ENCODE measurements around the gene GAK.

Gene GAK

DNA sequence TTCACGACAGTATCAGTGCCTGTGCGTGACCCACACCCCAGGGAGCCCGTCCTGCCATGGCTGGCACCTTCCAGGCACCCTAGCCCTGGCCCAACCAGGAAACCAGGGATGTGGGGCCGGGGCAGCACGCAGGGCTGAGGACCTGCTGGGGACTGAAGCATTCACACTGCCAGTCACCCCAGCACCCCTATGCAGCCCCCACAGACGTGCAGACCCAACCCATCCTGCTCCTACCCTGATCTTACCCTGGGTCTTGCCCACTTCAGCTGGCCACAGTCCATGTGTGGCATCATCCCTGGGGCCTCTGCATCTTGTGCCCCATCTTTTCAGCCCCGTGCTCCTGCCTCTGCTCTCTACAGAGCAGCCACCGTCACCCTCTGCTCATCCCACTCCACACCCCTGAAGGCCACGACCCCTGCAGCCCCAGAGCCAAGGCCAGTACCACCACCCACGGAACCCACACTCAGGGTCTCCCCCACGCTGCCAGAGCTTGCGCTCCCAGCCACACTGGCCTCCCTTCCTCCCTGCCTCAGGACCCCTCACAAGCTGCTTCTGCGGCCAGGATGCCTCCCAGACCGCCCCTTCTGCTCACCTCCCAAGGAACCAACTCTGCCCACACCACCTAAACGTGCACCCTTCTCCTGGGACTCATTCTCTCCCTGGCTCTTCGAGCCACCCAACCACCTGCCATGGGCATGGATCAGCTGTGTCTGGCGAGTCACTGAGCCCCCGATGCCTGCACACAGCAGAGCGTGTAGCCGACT is 25.6 kb downstream of the GAK start:
- no peak for DNase-seq

DNA sequence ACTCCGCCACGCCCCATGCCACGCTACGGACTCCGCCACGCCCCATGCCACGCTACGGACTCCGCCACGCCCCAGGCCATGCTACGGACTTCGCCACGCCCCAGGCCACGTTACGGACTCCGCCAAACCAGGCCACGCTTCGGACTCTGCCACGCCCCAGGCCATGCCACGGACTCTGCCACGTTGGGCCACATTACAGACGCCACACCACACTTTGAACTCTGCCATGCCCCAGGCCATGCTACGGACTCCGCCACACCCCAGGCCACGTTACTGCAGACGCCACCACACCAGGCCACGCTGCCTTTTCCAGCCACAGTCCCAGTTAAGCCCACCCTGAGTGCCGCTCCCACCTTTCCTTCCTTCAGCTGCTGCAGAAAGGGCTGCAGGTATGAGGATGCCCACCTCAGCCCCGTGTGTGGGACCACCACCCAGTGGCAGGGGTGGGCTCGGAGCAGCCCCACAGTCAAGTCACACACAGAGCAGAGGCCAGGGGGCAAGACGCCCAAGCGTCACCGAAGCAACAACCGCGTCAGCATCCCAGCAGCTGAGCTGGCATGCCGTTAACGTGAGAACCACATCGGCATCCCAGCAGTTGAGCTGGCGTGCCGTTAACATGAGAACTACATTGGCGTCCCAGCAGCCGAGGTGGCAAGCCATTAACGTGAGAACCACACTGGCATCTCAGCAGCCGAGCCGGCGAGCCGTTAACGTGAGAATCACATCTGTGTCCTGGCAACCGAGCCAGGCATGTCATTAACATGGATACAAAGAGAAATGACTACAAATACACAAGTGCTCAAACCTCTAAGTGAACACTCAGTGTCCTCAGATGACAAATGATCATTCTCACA is 26.4 kb downstream of the GAK start:
- DNase-seq: no peak

DNA sequence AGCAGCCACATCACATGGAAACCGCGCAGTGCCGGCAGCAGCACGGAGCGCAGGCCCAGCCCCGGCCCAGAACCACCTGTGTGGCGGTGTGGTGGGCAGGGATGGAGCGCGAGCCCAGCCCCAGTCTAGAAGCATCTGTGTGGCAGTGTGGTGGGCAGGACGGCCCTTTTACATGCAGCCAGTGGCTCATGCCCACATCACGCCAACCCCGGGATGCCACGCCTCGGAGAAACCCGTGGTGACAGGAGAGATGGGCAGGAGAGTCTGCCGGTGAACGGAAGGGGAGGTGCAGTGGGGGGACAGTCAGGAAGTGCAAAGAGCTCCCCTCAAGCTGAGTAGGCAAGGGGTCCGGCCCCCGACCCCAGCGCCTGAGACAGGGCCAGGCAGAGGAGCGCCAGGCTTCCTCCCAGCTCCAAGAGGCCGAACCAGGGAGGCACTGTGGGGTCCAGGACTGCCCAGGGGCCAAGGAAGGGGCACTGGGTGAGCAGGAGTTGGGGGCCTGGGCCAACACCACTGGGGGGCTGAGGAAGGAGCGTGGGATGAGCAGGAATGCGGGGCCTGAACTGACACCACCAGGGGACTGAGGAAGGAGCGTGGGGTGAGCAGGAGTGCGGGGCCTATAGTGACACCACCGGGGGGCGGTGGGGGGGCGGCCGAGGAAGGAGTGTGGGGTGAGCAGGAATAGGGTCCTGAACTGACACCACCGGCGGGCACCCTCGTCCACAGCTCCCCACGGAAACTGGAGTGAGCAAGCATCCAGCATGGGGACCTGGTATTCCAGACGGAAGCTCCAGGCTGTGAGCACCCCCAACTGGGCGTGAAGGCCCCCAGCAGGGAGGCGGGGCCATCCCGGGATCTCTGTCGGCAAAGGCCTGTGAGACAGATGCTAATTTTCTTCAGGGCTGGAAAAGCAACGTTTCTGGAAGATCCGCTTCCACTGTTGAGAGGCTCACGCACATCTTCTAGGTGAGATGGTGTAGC is 28.8 kb downstream of the GAK start:
- no peak for DNase-seq

DNA sequence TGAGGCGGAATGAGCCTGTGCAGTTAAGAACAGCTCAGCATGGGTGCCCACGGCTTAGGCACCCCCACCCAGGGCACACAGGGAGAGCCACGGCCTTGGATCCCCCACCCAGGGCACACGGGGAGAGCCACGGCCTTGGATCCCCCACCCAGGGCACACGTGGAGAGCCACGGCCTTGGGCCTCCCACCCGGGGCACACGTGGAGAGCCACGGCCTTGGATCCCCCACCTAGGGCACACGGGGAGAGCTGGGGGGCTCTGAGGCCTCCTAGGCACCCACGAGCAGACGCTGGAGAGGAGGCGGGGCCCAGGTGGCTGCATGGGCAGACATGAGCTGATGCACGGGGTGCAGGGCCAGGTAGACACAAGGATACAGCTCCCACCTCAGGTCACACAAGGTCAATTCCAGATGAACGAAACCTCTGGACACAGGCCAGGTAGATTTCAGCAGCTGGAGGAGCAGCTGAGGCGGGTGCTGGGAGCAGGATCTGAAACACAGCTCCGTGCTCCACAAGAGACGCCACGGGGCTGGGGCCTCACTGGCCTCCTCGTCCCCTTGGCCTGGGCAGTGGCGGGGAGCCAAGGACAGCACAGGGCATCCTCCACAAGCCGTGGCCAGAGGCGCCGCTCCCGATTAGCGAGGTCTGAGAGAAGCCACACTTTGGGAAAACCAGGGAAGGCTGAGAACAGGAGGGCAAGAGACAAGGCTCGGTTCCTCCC is 30.8 kb downstream of the GAK start:
- no peak for DNase-seq

DNA sequence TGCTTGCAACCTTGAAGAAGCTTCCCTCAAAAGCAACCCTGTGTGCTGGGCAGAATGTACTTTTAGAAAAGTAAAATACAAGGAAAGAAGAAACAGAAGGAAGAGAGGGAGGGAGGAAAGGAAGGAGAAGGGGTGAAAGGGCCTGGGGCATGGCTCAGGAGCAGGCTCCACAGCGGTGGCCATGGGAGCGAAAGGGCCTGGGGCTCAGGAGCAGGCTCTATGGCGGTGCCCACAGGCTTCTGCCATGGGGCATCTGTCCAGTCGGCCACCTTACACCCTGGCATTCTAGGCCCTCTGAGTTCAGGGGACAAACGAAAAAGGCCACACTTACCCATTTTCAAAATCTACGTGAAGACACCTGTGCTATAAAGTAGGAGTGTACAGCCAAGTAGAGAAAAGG is 31.4 kb downstream of the GAK start:
- no peak for DNase-seq

DNA sequence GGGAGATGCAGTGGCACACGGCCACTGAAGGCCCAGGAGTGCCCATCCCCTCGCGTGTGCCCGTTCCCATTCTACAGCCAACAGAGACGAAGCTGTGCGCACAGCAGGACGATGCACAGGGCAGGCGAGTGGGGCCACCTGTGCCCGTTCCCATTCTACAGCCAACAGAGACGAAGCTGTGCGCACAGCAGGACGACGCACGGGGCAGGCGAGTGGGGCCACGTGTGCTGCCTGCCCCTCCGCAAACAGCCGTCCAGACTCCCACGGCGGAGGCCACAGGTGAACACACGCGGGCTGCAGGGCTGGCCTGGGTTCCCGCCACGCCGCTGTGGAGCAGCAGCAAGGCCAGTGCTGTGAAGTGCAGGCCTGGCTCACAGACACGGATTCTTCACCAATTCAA is 32.0 kb downstream of the GAK start:
- DNase-seq: no peak

DNA sequence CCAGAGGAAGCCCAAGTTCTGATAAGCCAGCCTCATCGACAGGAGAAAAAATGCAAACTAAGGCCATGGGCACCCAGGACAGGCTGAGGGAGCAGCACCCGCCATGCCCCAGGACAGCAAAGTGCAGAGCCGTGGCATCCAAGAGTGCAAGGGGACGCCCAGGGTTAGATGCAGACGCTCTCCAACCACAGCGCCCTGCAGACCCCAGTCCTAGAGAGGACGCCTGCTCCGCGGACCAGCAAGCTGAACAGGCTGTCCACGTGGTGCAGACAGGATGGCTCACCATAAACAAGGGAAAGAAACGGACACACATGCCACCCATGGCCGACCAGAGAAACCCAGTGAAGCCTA is 32.6 kb downstream of the GAK start:
- DNase-seq: no peak

DNA sequence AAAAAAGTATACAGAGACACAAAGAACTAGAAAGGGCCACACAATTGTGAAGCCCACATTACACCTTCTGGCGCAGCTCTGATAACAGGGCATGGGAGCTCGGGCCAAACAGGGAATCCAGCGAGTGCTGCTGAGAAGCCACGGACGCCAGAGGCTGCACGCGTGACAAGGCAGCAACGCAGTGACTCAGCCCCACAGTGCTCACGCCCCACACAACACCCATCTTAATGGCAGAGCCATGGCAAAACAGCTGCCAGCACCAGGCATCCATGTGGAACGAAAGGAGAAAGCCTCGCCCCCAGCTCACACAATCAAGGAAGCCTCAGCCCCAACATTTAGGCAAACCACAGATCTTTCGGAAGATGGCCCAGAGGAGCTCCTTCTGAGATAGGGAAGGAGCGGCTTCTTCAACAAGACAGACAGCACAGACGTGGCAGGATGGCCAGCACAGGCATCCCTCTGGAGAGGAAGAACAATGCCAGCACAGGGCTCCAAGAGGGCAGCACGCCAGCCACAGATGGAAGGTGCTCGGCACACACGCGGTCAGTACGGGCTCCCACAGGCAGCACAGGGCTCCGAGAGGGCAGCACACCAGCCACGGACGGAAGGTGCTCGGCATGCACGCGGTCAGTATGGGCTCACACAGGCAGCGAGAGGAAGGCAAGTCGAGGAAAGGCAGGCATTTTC is 33.1 kb downstream of the GAK start:
- DNase-seq: no peak

DNA sequence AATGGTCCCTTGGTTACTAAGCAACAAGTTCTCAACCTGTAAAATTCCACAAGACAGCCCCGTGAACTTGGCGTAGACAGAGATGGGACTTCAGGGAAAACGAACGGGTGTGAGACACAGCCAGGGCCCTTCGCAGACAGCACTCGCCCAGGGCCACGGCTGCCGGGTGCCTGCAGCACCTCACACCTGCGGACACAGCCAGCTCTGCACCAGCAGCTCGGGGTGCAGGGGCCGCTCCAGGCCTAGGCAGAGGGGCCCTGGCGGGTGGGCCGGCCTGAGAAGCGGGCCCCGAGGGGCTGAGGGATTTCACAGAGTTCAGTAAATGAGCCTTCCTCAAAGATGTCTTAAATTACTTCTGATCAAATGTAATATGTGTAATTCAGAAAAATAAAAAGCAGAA is 34.0 kb downstream of the GAK start:
- DNase-seq: no peak

DNA sequence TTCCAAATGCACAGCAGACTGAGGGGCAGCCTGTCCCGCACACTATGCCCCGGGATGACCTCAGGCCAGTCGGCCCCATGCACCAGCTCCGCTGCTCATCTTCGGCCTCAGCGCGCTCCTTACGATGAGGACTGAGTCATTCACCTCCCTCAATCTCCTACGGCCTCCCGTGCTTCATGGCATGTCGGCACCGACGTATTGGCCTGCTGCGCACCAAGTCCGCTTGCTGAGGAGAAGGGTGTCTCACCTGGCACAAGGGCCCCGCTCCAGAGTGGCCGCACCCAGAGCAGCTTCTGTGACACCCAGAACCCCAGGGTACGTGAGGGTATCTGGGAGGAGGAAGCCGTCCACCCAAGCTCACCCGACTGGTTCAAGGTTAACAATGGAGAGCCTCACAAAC is 35.5 kb downstream of the GAK start:
- no peak for DNase-seq

DNA sequence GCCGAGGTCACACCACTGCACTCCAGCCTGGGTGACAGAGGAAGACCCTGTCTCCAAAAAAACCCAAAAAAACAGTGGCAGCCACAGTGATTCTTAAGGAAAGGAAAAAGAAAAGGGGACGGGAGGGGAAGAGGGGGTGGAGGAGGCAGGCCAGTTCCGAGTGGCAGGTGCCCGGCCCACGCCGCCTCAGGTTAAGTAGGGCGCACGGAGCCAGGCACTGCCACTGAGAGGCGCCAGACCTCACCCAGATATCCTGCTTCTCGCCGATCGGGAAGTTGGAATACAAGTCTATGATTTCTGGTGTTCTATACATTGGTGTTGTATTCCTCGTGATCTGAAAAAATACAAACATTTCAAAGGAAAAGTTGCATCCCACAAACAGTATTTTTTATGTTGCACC is 35.9 kb downstream of the GAK start:
- DNase-seq: no peak

DNA sequence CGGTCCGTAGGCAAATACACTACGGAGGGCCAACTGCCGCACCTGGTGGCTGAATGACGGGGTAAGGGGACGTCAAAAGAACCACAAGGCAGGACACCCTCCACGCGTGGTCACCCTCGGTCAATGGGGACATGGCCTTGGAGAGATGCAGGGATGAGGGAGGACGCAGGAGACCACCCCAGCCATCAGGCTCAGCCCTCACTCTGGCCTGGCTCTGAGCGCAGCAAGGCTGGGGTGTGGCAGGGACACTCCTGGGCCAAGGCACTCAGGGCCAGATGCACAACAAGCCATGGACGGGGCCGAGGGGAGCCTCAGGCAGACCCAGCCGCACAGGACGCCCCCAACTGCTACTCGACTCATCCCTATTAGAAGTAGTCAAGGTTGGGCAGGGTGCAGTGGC is 36.5 kb downstream of the GAK start:
- no peak for DNase-seq

DNA sequence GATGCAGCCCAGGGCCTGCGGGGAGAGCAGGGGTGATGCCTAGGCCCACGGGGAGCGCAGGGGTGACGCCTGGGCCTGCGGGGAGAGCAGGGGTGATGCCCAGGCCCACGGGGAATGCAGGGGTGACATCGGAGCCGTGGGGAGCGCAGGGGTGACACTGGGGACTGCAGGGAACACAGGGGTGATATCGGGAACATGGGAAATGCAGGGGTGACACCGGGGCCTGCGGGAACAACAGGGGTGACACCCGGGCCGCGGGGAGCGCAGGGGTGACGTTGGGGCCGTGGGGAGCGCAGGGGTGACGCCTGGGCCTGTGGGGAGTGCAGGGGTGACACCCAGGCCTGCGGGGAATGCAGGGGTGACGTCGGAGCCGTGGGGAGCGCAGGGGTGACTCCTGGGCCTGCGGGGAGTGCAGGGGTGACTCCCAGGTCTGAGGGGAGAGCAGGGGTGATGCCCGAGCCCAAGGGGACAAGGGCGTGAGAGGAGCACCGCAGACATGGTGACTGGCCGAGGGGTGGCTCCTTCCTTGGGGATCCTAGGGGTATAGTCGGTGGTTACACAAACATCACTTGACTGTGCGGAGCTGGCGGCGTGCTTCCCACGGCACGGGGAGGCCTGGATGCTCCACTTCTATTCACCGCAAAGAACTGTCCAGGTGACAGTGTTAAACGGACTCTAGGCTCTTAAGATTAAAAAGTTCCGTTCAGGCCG is 38.0 kb downstream of the GAK start:
- DNase-seq: no peak

DNA sequence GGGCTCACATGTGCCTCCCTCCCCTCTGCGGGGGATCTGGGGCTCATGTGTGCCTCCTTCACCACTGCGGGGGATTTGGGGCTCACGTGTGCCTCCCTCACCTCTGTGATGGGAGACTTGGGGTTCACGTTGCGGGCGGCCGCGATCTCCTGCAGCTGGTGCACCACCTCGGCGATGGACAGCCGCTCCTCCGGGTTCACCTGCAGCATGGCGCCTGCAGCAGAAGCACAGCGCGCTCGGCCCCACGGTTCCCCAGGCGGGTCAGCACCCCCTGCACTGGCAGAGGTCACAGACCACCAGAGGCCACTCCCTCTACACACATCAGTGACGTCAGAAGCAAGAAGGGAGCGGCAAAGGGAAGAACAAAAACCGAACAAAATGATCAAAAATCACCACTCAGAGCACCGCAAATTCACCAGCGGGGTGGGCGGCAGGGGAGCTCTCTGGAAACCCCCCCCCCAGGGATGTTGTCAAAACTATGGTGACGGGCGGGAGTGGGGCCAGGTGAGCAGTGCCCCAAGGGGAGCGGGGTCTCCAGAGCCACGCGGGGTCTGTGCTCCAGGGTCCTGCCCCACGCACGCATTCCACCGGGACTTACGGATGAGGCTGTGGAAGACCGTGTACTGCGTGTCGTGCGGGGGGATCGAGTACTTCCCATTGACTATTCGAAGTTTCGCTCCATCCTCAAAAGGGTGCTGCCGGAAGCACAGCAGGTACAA is 38.7 kb downstream of the GAK start:
- DNase-seq: no peak

DNA sequence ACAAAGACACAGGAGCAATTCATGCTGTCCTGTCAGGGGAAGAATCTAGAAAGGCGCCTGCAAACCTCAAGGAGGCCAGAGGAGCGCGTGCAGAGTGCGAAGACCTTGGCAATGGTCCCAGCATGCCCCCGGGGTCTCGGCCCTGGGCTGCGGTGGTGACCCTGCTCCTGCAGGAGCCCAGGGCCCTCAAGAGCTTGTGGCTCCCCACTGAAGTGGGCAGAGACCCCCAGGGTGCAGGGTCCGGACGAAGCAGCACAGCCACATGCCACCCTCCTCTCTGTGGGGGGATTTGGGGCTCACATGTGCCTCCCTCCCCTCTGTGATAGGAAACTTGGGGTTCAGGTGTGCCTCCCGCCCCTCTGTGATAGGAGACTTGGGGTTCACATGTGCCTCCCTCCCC is 39.3 kb downstream of the GAK start:
- no peak for DNase-seq

DNA sequence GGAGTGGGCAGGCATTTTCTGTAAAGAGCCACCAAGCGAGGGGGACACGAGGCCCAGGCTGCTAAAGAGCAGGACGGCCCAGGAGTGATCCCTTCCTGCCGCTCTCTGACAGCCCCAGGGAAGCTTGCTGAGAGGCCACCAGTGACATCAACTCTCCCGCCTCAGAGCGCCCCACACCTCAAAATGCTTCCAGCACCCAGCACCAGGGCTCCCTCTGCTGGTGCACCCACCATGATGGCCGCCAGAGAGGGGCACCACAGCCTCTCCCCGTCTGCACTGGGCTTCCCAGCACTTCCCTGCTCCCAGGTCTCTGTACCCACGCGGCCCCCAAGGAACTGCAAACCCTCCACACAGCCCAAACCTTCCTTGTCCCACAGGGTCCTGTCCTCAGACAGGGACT is 40.4 kb downstream of the GAK start:
- no peak for DNase-seq

DNA sequence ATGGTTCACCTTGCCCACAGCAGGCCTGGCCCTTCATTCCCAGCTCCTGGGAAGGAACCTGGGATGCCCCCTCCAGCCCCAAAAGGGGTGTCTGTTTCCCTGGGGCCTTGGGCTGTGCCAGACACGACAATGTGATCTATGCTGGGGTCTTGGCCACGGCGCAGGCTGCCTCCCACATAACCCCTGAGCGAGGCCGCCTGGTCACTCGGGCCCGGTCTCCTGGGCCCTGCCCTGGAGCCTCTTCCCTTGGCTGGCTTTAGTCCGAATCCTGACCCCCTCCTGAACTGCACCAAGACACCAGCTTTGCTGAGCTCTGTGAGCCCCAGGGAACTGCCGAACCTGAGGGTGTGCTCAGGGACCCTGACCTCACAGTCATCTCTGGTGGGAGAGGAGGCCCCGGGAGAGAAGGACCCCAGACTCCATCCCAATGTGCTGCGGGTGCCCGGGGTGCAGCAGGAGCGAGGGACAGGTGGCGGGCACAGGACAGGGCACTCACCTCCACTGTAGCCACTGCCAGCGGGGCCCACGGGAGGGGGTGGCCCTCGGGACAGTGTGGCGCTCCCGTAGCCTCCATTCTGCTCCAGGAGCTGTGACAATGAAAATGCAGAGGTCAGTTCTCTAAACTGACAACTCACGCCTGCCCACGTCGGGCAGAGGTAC is 42.0 kb downstream of the GAK start:
- DNase-seq: no peak

DNA sequence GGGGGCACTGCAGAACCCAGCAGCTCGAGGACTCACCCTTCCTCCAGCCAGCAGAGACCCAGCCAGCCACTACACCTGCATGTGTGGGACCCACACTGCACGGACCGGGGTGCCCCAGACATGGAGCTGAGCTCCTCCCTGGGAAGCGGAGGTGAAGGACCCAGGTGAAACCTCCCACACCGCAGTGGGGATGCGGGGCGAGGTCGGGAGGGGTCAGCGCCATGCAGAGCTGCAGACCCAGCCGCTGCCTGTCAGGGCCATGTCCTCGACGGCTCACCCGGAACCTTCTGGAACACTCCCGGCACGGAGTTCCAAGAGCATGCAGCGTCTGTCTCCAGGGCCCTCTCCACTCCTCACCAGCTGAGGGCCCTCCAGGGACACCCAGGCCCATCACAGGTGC is 42.6 kb downstream of the GAK start:
- DNase-seq: no peak

DNA sequence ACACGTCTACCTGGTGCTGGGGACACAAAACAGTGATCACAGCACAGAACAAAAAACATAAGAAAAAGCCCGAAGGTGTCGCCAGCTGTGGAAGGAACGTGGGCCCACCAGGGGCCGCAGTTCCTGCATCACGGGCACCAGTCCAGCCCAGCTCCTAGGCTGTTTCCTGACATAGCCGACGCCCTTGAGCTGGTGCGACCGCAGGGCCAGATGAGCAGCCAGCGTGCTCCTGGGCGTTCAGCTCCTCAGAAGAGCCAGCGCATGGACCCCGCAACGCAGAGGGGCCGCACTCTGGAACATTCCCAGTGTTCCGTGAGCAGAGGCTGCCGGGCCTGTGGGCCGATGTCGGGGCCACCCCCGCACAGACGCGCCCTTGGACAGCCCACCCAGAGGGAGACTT is 44.1 kb downstream of the GAK start:
- DNase-seq: no peak

Data from activated gamma-delta T cell treated with Interleukin-2 at 50 U/mL for 16 hours (primary cell).